Measurements from ENCODE around the gene MINK1.

DNA sequence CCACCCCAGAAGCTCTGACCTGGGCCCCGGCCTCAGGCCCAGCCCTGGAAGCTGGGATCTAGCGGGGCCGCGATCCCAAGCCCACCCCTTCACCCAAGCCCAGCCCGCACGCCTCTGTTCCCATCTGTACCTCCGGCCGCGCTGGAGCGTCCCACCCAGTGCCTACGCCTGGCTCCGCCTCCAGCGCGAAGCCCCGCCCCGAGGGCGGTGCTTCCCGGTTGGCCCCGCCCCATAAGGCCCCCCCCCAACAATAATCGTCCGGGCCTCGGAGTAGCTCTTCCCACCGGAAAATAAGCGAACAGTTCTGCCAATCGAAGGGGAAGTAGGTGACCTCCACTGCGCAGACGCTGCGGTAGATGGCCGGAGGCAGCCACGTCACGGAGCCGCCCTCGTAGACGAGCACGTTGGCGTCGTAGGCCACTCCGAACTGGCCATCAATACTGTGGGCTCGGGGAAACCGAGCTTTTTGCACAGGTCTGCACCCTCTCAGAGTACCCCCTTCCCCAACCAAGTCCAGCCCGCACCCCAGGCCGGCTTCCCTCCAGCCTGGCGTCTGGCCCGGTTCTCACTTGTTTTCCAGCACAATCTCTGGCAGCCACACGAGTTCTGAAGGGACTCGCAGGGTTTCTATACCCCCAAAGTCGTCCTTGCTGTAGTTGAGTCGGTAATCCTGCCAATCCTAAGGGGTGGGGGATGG is 68.7 kb downstream of the MINK1 start:
- TF ChIP-seq, protein P1, sequence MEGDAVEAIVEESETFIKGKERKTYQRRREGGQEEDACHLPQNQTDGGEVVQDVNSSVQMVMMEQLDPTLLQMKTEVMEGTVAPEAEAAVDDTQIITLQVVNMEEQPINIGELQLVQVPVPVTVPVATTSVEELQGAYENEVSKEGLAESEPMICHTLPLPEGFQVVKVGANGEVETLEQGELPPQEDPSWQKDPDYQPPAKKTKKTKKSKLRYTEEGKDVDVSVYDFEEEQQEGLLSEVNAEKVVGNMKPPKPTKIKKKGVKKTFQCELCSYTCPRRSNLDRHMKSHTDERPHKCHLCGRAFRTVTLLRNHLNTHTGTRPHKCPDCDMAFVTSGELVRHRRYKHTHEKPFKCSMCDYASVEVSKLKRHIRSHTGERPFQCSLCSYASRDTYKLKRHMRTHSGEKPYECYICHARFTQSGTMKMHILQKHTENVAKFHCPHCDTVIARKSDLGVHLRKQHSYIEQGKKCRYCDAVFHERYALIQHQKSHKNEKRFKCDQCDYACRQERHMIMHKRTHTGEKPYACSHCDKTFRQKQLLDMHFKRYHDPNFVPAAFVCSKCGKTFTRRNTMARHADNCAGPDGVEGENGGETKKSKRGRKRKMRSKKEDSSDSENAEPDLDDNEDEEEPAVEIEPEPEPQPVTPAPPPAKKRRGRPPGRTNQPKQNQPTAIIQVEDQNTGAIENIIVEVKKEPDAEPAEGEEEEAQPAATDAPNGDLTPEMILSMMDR (IDR thresholded peaks at IDR 0.05; ENCODE audit: insufficient read depth, low read depth, low read length), result no peak
- no peak for TF ChIP-seq EZH2 (IDR thresholded peaks at IDR 0.05; ENCODE audit: insufficient read depth, low read length)
